GM21717 (cell line): ENCODE data around the gene LRRFIP2.

ENCODE experiments used
- ATAC-seq: cut with Tn5 transposase; IDR thresholded peaks from one replicate; pipeline ENCODE4 v1.9.1; 2021; ENCODE audit warnings: mild to moderate bottlenecking, moderate library complexity; ENCODE audit not compliant: unreplicated experiment

LRRFIP2 gene

DNA sequence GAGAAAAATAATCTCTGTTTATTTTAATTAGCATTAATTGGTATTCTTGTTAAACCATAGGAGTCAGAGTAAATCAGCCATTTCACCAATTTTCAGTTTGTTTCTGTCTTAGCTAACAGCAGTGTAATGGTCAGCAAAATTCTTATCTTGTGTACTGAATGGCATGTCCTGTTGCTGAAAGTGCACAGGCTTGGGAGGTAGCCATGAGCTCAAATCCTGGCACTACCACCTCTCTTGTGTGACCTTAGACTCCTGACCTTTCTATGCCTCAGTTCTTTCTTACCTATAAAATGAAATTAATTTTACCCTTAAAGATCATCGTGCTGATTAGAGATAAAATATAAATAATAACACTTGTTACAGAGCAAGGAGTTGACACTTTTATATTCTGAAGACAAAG, 145.3 kb downstream of the LRRFIP2 start:
- ATAC-seq = no peak

DNA sequence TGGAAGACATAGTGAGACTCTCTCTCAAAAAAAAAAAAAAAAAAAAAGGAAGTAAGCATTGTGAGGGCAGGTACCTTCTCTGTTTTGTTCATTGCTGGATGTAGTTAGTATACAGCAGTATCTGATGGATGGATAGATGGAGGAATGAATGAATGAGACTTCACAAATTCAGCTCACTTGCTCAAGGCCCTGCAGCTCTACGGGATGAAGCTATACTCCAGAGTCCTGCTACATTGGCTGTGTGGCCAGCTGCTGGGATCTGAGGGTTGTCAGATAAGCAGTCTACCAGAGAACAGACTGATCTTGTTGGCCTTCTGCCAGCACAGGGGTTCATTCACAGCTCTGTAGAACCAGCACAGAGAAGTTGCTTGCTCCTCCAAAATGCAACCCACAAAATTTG, 146.1 kb downstream of the LRRFIP2 start:
- no peak for ATAC-seq

DNA sequence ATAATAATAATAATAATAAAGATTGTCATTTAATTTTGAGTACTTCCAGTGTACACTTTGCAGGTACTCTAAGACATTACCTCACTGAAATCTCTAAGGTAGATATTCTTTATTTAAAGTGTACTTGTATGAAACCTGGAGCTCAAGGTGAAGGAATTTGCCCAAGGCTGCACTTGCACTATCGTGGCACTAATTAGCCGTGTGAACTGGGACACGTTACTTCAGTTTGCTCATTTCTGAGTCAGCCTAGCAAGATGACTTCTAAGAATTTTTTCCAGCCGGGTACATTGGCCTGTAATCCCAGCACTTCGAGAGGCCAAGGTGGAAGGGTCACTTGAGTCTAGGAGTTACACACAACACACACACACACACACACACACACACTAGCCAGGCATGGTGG, 147.5 kb downstream of the LRRFIP2 start:
- ATAC-seq = no peak

DNA sequence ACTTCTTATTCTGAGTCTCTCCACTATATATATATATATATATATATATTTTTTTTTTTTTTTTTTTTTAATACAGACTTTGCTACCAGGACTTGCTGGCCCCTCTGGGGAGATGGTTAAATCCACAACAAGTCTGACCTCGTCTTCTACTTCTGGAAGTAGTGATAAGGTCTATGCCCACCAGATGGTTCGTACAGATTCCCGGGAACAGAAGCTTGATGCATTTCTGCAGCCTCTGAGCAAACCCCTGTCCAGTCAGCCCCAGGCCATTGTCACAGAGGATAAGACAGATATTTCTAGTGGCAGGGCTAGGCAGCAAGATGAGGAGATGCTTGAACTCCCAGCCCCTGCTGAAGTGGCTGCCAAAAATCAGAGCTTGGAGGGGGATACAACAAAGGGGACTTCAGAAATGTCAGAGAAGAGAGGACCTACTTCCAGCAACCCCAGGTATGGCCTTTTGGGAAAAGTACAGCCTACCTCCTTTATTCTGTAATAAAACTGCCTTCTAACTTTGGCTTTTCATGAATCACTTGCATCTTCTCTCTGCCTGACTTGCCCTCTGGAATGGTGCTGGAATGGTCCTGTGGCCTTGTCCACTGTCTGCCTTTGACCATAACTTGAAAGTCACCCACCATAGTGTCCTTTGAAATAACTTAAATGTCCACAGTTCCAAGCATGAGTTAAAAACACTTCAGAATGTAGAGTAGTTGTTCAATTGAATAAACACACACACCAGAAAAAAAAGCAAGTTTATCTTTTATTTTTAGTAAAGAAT, 148.6 kb downstream of the LRRFIP2 start:
- no peak for ATAC-seq

DNA sequence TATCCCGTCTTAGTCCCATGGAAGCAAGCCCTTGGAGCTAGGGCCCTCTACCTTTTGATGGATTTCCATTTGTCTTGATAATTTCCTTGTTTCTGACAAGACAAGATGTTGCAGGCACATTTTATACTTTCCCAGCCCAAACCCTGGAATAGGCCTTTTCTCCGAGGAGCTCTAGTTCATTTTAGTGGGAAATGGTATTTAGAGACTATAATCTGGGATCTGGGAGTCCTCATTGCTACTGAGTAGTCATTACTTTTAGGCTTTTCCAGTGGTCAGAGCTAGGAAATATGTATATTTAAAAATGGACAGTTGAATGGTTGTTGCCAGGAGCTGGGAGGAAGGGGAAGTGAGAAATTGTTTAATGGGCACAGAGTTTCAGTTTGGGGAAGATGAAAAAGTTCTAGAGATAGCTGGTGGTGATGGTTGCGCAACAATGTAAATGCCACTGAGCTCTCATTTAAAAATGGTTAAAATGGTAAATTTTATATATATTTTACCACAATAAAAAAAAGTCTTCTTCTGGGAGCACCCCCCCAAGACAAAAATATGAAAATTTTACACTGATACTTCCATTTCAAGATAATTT, 149.5 kb downstream of the LRRFIP2 start:
- no peak for ATAC-seq

DNA sequence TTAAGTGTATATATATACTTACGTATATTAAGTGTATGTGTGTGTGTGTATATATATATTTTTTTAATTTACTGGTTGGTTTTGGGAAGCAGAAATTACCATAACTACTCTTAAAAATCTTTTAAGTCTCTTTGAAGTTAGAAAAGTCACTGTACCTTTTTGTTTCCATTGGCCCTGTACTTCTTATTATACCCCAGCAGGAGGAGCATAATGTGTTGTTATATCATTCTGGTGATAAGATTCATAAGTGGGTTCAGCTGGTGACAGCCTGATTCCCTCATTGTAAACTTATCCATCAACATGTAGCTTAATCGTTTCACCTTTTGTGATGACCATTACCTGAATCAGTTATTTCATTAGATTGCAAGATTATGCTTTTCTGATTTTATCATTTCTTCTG, 150.3 kb downstream of the LRRFIP2 start:
- no peak for ATAC-seq

DNA sequence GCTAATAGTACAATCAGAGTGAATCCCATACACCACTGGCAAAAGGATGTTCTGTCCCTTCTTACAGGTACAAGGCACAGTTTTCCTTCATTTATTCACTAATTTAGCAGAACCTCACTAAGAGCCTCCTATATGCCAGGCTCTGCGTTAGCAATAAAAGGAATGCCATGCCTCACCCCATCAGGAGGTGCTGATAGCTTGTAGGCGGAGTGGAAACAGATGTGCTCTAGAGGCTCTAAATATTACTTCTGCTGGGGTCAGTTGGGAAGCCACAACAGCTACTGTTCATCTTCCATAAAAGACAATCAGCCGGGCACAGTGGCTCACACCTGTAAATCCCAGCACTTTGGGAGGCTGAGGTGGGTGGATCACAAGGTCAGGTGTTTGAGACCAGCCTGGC, 156.7 kb downstream of the LRRFIP2 start:
- ATAC-seq = no peak

DNA sequence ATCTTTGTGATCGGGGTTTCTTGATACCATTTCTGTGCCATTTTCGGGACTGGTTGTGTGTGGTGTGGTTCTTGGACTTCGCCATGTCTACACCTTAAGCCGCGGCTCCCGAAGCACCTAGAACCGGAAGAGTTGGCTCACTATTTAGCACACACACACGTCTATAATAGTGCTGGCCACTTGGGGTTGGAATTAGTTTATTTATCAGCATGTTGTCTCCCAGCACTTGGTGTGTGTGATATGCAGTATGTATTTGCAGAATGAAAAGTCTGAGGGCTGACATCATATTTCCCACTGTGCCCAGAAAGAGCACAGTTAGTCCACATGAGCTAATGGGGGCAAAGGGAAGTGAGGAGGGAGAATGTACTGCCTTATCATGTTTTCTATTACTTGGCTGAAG, 157.5 kb downstream of the LRRFIP2 start:
- ATAC-seq = no peak

DNA sequence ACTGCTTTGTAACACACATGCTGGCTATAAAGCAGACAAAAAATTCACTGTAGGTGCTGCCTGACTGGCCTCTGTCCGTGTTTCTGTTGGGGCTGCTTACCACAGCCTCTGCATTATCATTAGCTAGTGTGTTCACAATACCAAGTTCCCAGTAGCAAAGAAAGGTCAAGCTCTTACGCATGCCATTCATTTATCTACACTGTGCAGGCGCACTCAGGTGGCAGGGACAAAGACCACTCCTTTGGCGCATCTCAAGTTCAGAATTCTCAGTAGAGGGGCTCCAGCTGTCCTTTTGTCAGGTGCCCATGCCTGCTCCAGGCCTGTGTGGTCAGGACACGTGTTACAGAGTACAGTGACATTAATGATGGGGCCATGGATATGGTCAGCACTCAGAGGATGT, 158.7 kb downstream of the LRRFIP2 start:
- no peak for ATAC-seq

DNA sequence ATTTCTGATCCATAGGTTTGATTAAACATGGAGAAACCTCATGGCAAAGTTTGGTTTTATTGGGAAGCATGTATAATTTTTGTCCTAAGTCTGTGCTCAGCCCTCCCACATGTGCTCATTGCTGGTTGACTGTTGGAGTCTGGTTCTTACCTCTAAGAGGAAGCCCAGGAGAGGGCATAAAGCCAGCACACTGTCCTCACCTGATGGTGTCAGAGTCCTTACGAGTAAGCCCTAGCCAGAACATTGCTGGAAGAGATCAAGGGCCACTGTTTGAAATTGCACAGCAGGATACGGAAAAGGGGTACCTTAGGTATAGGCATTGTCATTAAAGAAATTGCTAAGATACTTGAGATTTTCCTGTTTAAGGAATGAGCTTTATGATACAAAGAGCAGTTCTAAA, 159.8 kb downstream of the LRRFIP2 start:
- ATAC-seq = no peak
